H9 (cell line): ENCODE measurements around the gene METRNL. TPM values are rescaled to one million over a fixed set of nuclear protein-coding genes. Genes with fewer than 3 reads are reported as not detected.

Experiments
- DNase-seq: peaks from one replicate; pipeline ENCODE4 v3.0.0-alpha.2; 2017
- H2AFZ ChIP-seq: one replicate; pipeline ENCODE4 v1.6.1; 2013; ENCODE audit warnings: mild to moderate bottlenecking, low read length, control low read depth, moderate library complexity
- H2AK5ac ChIP-seq: 2 replicates; pipeline ENCODE4 v1.6.1; 2013; ENCODE audit warnings: low read length, control low read depth, mixed read lengths; ENCODE audit not compliant: insufficient read length
- H2BK120ac ChIP-seq: one replicate; pipeline ENCODE4 v1.6.1; 2013; ENCODE audit warnings: low read depth, mild to moderate bottlenecking, low read length, control low read depth, inconsistent platforms; ENCODE audit not compliant: poor library complexity, severe bottlenecking
- H2BK12ac ChIP-seq: 2 replicates; pipeline ENCODE4 v1.6.1; 2013; ENCODE audit warnings: low read length, control low read depth, mixed read lengths, low read depth; ENCODE audit not compliant: insufficient read length
- H2BK15ac ChIP-seq: 2 replicates; pipeline ENCODE4 v1.6.1; 2013; ENCODE audit warnings: low read depth, low read length, control low read depth
- H2BK20ac ChIP-seq: one replicate; pipeline ENCODE4 v1.6.1; 2013; ENCODE audit warnings: low read depth, mild to moderate bottlenecking, low read length, control low read depth, inconsistent platforms; ENCODE audit not compliant: poor library complexity, severe bottlenecking
- H2BK5ac ChIP-seq: 2 replicates; pipeline ENCODE4 v1.6.1; 2013; ENCODE audit warnings: low read length, control low read depth, mixed read lengths; ENCODE audit not compliant: insufficient read length
- H3K14ac ChIP-seq: 2 replicates; pipeline ENCODE4 v1.6.1; 2013; ENCODE audit warnings: low read length, control low read depth; ENCODE audit not compliant: insufficient read depth
- H3K18ac ChIP-seq: 2 replicates; pipeline ENCODE4 v1.6.1; 2013; ENCODE audit warnings: low read depth, mild to moderate bottlenecking, mixed read lengths, low read length, control low read depth; ENCODE audit not compliant: insufficient read length
- H3K23ac ChIP-seq: 2 replicates; pipeline ENCODE4 v1.6.1; 2013; ENCODE audit warnings: low read length, control low read depth, mixed read lengths, low read depth; ENCODE audit not compliant: insufficient read length
- H3K23me2 ChIP-seq: 2 replicates; pipeline ENCODE4 v1.6.1; 2013; ENCODE audit warnings: low read depth, mild to moderate bottlenecking, mixed read lengths, low read length, control low read depth; ENCODE audit not compliant: insufficient read length, poor library complexity, severe bottlenecking
- H3K27ac ChIP-seq: 2 replicates; pipeline ENCODE4 v1.5.1; 2013; ENCODE audit warnings: low read length, control low read depth, mixed read lengths, low read depth; ENCODE audit not compliant: insufficient read length
- H3K27me3 ChIP-seq: 2 replicates; pipeline ENCODE4 v1.6.1; 2013; ENCODE audit warnings: low read length, control low read depth, inconsistent platforms; ENCODE audit not compliant: insufficient read depth
- H3K4ac ChIP-seq: 2 replicates; pipeline ENCODE4 v1.6.1; 2013; ENCODE audit warnings: low read depth, mild to moderate bottlenecking, control low read depth, inconsistent platforms, low read length, moderate library complexity
- H3K4me1 ChIP-seq: 2 replicates; pipeline ENCODE4 v1.6.1; 2013; ENCODE audit warnings: low read length, control low read depth, inconsistent platforms; ENCODE audit not compliant: insufficient read depth
- H3K4me2 ChIP-seq: 2 replicates; pipeline ENCODE4 v1.6.1; 2013; ENCODE audit warnings: low read length, control low read depth, mixed read lengths; ENCODE audit not compliant: insufficient read length, insufficient read depth
- H3K56ac ChIP-seq: 2 replicates; pipeline ENCODE4 v1.6.1; 2013; ENCODE audit warnings: low read depth, mild to moderate bottlenecking, mixed read lengths, low read length, control low read depth; ENCODE audit not compliant: insufficient read length
- H3K79me1 ChIP-seq: 2 replicates; pipeline ENCODE4 v1.6.1; 2013; ENCODE audit warnings: low read depth, mild to moderate bottlenecking, moderate library complexity, low read length, control low read depth, inconsistent platforms; ENCODE audit not compliant: insufficient read depth, poor library complexity, severe bottlenecking
- H3K79me2 ChIP-seq: 2 replicates; pipeline ENCODE4 v1.6.1; 2013; ENCODE audit warnings: low read length, control low read depth, inconsistent platforms; ENCODE audit not compliant: insufficient read depth
- H3K9ac ChIP-seq: 2 replicates; pipeline ENCODE4 v1.6.1; 2013; ENCODE audit warnings: low read length, control low read depth, mixed read lengths; ENCODE audit not compliant: insufficient read length; ENCODE audit errors: extremely low read depth
- H3K9me3 ChIP-seq: one replicate; pipeline ENCODE4 v1.6.1; 2013; ENCODE audit warnings: low read depth, low read length, inconsistent platforms; ENCODE audit not compliant: control insufficient read depth
- H3T11ph ChIP-seq: one replicate; pipeline ENCODE4 v1.6.1; 2013; ENCODE audit warnings: mild to moderate bottlenecking, low read length, control low read depth, inconsistent platforms
- H4K20me1 ChIP-seq: one replicate; pipeline ENCODE4 v1.6.1; 2013; ENCODE audit not compliant: control insufficient read depth, insufficient read length, insufficient read depth
- H4K5ac ChIP-seq: 2 replicates; pipeline ENCODE4 v1.6.1; 2013; ENCODE audit warnings: low read depth, mild to moderate bottlenecking, mixed read lengths, low read length, control low read depth; ENCODE audit not compliant: insufficient read length
- H4K8ac ChIP-seq: replicated peaks from 2 replicates; pipeline ENCODE4 v1.6.1; 2013; ENCODE audit warnings: low read length, control low read depth, mixed read lengths, low read depth; ENCODE audit not compliant: insufficient read length
- H4K91ac ChIP-seq: 2 replicates; pipeline ENCODE4 v1.6.1; 2013; ENCODE audit warnings: low read depth, mild to moderate bottlenecking, moderate library complexity, mixed read lengths, low read length, control low read depth; ENCODE audit not compliant: insufficient read length
- H3K27ac Mint-ChIP-seq, 3 experiments: 2 replicates in 2 of 3; 3 replicates in 1 of 3; pipeline ENCODE4 v1.8.0; 2020 to 2021; ENCODE audit warnings: mixed read lengths in 3 of 3, mild to moderate bottlenecking in 1 of 3, moderate library complexity in 1 of 3
- H3K27me3 Mint-ChIP-seq: 2 replicates; pipeline ENCODE4 v1.8.0; 2021; ENCODE audit warnings: low read depth, mild to moderate bottlenecking, moderate library complexity, mixed read lengths
- H3K36me3 Mint-ChIP-seq, 3 experiments: 2 replicates in 2 of 3; 3 replicates in 1 of 3; pipeline ENCODE4 v1.8.0; 2020 to 2021; ENCODE audit warnings: low read depth in 3 of 3, mixed read lengths in 3 of 3; ENCODE audit not compliant: insufficient read depth in 1 of 3
- H3K4me1 Mint-ChIP-seq, 2 experiments: 2 replicates each; pipeline ENCODE4 v1.8.0; 2020; ENCODE audit warnings: mixed read lengths in 2 of 2
- H3K4me3 Mint-ChIP-seq, 2 experiments: 2 replicates in 1 of 2; 3 replicates in 1 of 2; pipeline ENCODE4 v1.8.0; 2020 to 2021; ENCODE audit warnings: mild to moderate bottlenecking in 2 of 2, mixed read lengths in 2 of 2, moderate library complexity in 1 of 2
- H3K9me3 Mint-ChIP-seq, 2 experiments: 2 replicates in 1 of 2; 3 replicates in 1 of 2; pipeline ENCODE4 v1.8.0; 2020; ENCODE audit warnings: mild to moderate bottlenecking in 2 of 2, mixed read lengths in 2 of 2, moderate library complexity in 1 of 2
- CTCF ChIP-seq: fragments of 200-600 bp; sonication (generic); conservative IDR thresholded peaks from 3 replicates; pipeline ENCODE4 v1.8.0; 2021; ENCODE audit warnings: antibody characterized with exemption, mild to moderate bottlenecking
- WGBS: extraction: QIAGEN DNeasy Blood & Tissue Kit; methylation state at CpG from one replicate; pipeline ENCODE4 v1.1.7; 2013; ENCODE audit warnings: missing lambda C conversion rate, low lambda C conversion rate, mixed read lengths; ENCODE audit not compliant: insufficient read length; ENCODE audit errors: extremely low coverage; 5-methylcytosine and 5-hydroxymethylcytosine counted together
- total RNA-seq: library from RNA; stranded (reverse); gene quantifications from 2 replicates; pipeline ENCODE4 v1.2.1, GENCODE V29; 2021

Gene METRNL
- total RNA-seq, 1 experiment from 2014 or later: 21.4 TPM

DNA sequence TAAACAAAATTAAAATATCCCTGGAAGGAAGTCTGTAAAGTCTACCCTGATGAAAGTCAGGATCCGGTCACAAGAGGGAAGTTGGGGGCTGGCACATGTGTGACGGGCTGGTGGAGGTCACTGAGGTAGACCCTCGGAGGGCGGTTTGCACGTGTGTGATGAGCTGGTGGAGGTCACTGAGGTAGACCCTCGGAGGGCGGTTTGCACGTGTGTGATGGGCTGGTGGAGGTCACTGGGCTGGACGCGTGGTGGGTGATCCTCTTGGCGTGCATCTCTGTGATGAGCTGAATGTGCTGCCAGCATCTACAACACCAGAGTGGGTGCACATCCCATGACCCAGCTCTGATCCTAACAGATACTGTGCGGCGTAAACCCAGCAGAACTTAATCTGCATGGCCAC lies 43.7 kb upstream of the METRNL start:
- no peak overlapping the region for H2BK20ac ChIP-seq
- no peaks in the 10 kb centered on the region for H3K27me3 Mint-ChIP-seq
- H2BK5ac ChIP-seq: no peak overlapping the region
- H3K18ac ChIP-seq: no peak overlapping the region
- no peak overlapping the region for H2BK120ac ChIP-seq
- H4K8ac ChIP-seq: no peak overlapping the region
- no peaks in the 10 kb centered on the region for H3K9me3 ChIP-seq
- H3K14ac ChIP-seq: no peak overlapping the region
- no peak overlapping the region for H3T11ph ChIP-seq
- no CpG with 5 or more reads among the region's 13 CpGs for WGBS
- no peak overlapping the region for H3K23ac ChIP-seq
- no peaks in the 10 kb centered on the region for H4K20me1 ChIP-seq
- no peak overlapping the region for H3K27ac ChIP-seq
- H2BK12ac ChIP-seq: no peak overlapping the region
- peaks cover 1% of the 10 kb centered on the region; the same call in 1 of the 2 replicates for H3K79me2 ChIP-seq
- H3K27me3 ChIP-seq: no peaks in the 10 kb centered on the region
- TF ChIP-seq CTCF: no peak
- no peak overlapping the region for H3K56ac ChIP-seq
- no peaks in the 10 kb centered on the region for H3K79me1 ChIP-seq
- no peak for DNase-seq
- H4K5ac ChIP-seq: no peak overlapping the region
- no peak overlapping the region for H3K9ac ChIP-seq
- H2AFZ ChIP-seq: no peak overlapping the region
- no peak overlapping the region for H3K4me3 Mint-ChIP-seq
- no peak overlapping the region for H2BK15ac ChIP-seq
- H3K4me1 Mint-ChIP-seq: no peaks in the 10 kb centered on the region
- H3K4ac ChIP-seq: no peak overlapping the region
- peaks cover 6% of the 10 kb centered on the region in 2 experiments for H3K9me3 Mint-ChIP-seq
- H3K4me1 ChIP-seq: no peaks in the 10 kb centered on the region
- H3K23me2 ChIP-seq: no peaks in the 10 kb centered on the region
- H3K4me2 ChIP-seq: no peak overlapping the region
- H3K27ac Mint-ChIP-seq: peak overlapping the region in 1 of 3 experiments; percentile 23; a peak in 1 of 7 replicates
- peaks cover 26 to 53% (median 41%) of the 10 kb centered on the region in 3 experiments for H3K36me3 Mint-ChIP-seq
- H2AK5ac ChIP-seq: no peak overlapping the region
- H4K91ac ChIP-seq: no peak overlapping the region
